ENCODE data around the gene CLCA4.

- no peak for TF ChIP-seq CTCF (IDR thresholded peaks at IDR 0.05 in 8 of 11, conservative IDR thresholded peaks at IDR 0.05 in 3 of 11)
- TF ChIP-seq POLR2A (IDR thresholded peaks at IDR 0.05): no peak
- TF ChIP-seq POLR2AphosphoS5 (IDR thresholded peaks at IDR 0.05): no peak
Measured at GRCh38 chr1:86527306-86527705, 19.6 kb upstream of the CLCA4 start.

All from spleen (tissue), 7 donors.